ENCODE measurements around the gene VTI1A. TPM values are rescaled to one million over a fixed set of nuclear protein-coding genes. Genes with fewer than 3 reads are reported as not detected.

Gene VTI1A
- total and polyA plus RNA-seq, 2 of the 13 experiments (the other 11 are each of a cell fraction or from before 2014, with no cell fraction given) = 11.7 to 32.7 TPM

DNA sequence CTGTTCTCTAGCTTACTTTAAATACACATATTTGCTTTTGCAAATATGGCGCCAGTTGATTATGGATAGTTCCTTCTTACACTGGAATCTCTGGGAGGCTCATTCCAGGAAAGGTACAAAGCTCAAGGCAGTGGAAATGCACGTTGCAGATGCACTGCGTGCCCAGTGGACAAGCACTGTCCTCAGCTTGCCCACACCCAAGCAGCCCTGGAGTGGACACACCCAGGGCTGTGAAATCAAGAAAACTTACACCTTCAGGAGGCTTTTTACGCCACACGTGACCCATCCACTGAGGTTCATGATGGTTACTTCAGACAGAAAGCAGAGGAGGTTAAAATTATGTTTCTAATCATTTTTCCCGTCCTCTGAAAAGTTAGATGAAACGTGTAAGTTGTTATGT lies 248.5 kb downstream of the VTI1A start (continued):
- TF ChIP-seq, protein P1, sequence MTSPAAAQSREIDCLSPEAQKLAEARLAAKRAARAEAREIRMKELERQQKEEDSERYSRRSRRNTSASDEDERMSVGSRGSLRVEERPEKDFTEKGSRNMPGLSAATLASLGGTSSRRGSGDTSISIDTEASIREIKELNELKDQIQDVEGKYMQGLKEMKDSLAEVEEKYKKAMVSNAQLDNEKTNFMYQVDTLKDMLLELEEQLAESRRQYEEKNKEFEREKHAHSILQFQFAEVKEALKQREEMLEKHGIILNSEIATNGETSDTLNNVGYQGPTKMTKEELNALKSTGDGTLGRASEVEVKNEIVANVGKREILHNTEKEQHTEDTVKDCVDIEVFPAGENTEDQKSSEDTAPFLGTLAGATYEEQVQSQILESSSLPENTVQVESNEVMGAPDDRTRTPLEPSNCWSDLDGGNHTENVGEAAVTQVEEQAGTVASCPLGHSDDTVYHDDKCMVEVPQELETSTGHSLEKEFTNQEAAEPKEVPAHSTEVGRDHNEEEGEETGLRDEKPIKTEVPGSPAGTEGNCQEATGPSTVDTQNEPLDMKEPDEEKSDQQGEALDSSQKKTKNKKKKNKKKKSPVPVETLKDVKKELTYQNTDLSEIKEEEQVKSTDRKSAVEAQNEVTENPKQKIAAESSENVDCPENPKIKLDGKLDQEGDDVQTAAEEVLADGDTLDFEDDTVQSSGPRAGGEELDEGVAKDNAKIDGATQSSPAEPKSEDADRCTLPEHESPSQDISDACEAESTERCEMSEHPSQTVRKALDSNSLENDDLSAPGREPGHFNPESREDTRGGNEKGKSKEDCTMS (CRISPR knock-in tag; conservative IDR thresholded peaks at IDR 0.05) = no peak
- peak; percentile 75 for TF ChIP-seq DPF2 (CRISPR knock-in tag; IDR thresholded peaks at IDR 0.05; ENCODE audit: borderline replicate concordance, low read depth)
- peak; percentile 68 for TF ChIP-seq SAP130 (CRISPR knock-in tag; IDR thresholded peaks at IDR 0.05; ENCODE audit: low read depth)
- no peak for TF ChIP-seq ZNF33B (CRISPR knock-in tag; IDR thresholded peaks at IDR 0.05)
- TF ChIP-seq ZNF772 (CRISPR knock-in tag; IDR thresholded peaks at IDR 0.05) = peak; percentile 40; the same call in 1 of the 2 replicates
- peak; percentile 81; the same call in 1 of the 2 replicates for TF ChIP-seq HIC2 (CRISPR knock-in tag; IDR thresholded peaks at IDR 0.05; ENCODE audit: low read depth)
- peak; percentile 74; the same call in 1 of the 2 replicates for TF ChIP-seq ZSCAN5A (CRISPR knock-in tag; IDR thresholded peaks at IDR 0.05; ENCODE audit: borderline replicate concordance)
- TF ChIP-seq, protein P2, sequence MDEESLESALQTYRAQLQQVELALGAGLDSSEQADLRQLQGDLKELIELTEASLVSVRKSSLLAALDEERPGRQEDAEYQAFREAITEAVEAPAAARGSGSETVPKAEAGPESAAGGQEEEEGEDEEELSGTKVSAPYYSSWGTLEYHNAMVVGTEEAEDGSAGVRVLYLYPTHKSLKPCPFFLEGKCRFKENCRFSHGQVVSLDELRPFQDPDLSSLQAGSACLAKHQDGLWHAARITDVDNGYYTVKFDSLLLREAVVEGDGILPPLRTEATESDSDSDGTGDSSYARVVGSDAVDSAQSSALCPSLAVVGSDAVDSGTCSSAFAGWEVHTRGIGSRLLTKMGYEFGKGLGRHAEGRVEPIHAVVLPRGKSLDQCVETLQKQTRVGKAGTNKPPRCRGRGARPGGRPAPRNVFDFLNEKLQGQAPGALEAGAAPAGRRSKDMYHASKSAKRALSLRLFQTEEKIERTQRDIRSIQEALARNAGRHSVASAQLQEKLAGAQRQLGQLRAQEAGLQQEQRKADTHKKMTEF (CRISPR knock-in tag; IDR thresholded peaks at IDR 0.05) = peak; percentile 78
- TF ChIP-seq SRSF9 (IDR thresholded peaks at IDR 0.05; ENCODE audit: borderline replicate concordance, insufficient read depth, low read depth, low read length, poor library complexity, severe bottlenecking) = no peak
- peak; percentile 30 for TF ChIP-seq SKI (IDR thresholded peaks at IDR 0.05; ENCODE audit: partially characterized antibody)
- TF ChIP-seq ZBTB3 (CRISPR knock-in tag; IDR thresholded peaks at IDR 0.05; ENCODE audit: borderline replicate concordance, low read depth) = peak; percentile 86; the same call in 1 of the 2 replicates
- TF ChIP-seq ZNF652 (CRISPR knock-in tag; IDR thresholded peaks at IDR 0.05; ENCODE audit: borderline replicate concordance, low read depth) = no peak
- no peak for TF ChIP-seq ZSCAN22 (CRISPR knock-in tag; IDR thresholded peaks at IDR 0.05)
- TF ChIP-seq, protein P3, sequence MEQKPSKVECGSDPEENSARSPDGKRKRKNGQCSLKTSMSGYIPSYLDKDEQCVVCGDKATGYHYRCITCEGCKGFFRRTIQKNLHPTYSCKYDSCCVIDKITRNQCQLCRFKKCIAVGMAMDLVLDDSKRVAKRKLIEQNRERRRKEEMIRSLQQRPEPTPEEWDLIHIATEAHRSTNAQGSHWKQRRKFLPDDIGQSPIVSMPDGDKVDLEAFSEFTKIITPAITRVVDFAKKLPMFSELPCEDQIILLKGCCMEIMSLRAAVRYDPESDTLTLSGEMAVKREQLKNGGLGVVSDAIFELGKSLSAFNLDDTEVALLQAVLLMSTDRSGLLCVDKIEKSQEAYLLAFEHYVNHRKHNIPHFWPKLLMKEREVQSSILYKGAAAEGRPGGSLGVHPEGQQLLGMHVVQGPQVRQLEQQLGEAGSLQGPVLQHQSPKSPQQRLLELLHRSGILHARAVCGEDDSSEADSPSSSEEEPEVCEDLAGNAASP (CRISPR knock-in tag; IDR thresholded peaks at IDR 0.05; ENCODE audit: borderline replicate concordance) = peak; percentile 93; the same call in 1 of the 2 replicates
- peak; percentile 32; the same call in 1 of the 2 replicates for TF ChIP-seq ZNF362 (CRISPR knock-in tag; IDR thresholded peaks at IDR 0.05; ENCODE audit: borderline replicate concordance)
- TF ChIP-seq PITX1 (CRISPR knock-in tag; IDR thresholded peaks at IDR 0.05) = peak; percentile 60; the same call in 1 of the 2 replicates
- TF ChIP-seq KDM2A (CRISPR knock-in tag; IDR thresholded peaks at IDR 0.05; ENCODE audit: borderline replicate concordance, low read depth) = 0 out of 2 replicates have a peak, but pooled peaks have one; percentile 22
- TF ChIP-seq HNF4A (CRISPR knock-in tag; IDR thresholded peaks at IDR 0.05) = peak; percentile 96
- TF ChIP-seq ZNF556 (CRISPR knock-in tag; IDR thresholded peaks at IDR 0.05; ENCODE audit: borderline replicate concordance) = 0 out of 2 replicates have a peak, but pooled peaks have one; percentile 35

All from HepG2 (cell line).